HCT116 (cell line): ENCODE measurements around the gene GJB4. TPM values are rescaled to one million over a fixed set of nuclear protein-coding genes. Genes with fewer than 3 reads are reported as not detected.

Experiments used
- ATAC-seq: fragments of 200-7000 bp; cut with Tn5 transposase; 2 replicates; pipeline ENCODE4 v1.9.1; 2020; ENCODE audit warnings: mild to moderate bottlenecking, moderate library complexity
- BruUV-seq: library from RNA; stranded (reverse); fragments of 400-500 nt; replicated peaks from 2 replicates; lab custom pipeline; 2021; lab: Mats Ljungman, UMichigan
- CTCF ChIA-PET: fragments of 300-600 bp; sonication (Branson Sonifier 250); formaldehyde crosslinking; loops from one replicate; lab custom pipeline; 2021; ENCODE audit warnings: antibody characterized with exemption; lab: Charles Lee
- POLR2A ChIA-PET: fragments of 300-600, 350-600 bp; sonication (Branson Sonifier 250); formaldehyde crosslinking; loops from one replicate; lab custom pipeline; 2021; ENCODE audit warnings: antibody characterized with exemption; lab: Charles Lee
- RAD21 ChIA-PET, 2 experiments: fragments of 300-600 bp; sonication (Branson Sonifier 250); formaldehyde crosslinking; loops; one replicate each; lab custom pipeline; 2023; ENCODE audit warnings: low total read pairs in 2 of 2; ENCODE audit not compliant: uncharacterized antibody in 2 of 2, unreplicated experiment in 2 of 2, low non-redundant PET in 1 of 2; lab: Charles Lee
- DNase-seq: peaks from one replicate; pipeline ENCODE4 v3.0.0-alpha.2; 2010; ENCODE audit warnings: low read depth, low spot score
- H2AFZ ChIP-seq: fragments of 200-600 bp; shearing (Covaris generic), sonication (generic); 2 replicates; pipeline ENCODE4 v1.6.1; 2017; ENCODE audit warnings: low read depth, mixed run types, mixed read lengths, antibody characterized with exemption, low read length; ENCODE audit not compliant: poor library complexity, severe bottlenecking
- H3K27ac ChIP-seq: 2 replicates; pipeline ENCODE4 v1.5.1; 2012; ENCODE audit warnings: low read depth, low read length
- H3K27me3 ChIP-seq: fragments of 200-600 bp; sonication (generic); 2 replicates; pipeline ENCODE4 v1.6.1; 2016; ENCODE audit warnings: mixed run types, low read length, mixed read lengths; ENCODE audit not compliant: insufficient read depth
- H3K36me3 ChIP-seq, 2 experiments: fragments of 200-500 bp in 1 of 2; fragments of 200-600 bp in 1 of 2; sonication (Bioruptor generic) in 1 of 2; sonication (generic) in 1 of 2; 2 replicates each; pipeline versions ENCODE4 v1.5.1 to v1.6.1; 2014 to 2016; ENCODE audit warnings: low read length in 2 of 2, inconsistent platforms in 1 of 2, mixed read lengths in 1 of 2, mixed run types in 1 of 2; ENCODE audit not compliant: insufficient read depth in 2 of 2, control insufficient read depth in 1 of 2
- H3K4me1 ChIP-seq, 2 experiments: fragments of 200-600 bp in 1 of 2; sonication (generic) in 1 of 2; 2 replicates each; pipeline versions ENCODE4 v1.5.1 to v1.6.1; 2012 to 2017; ENCODE audit warnings: low read length in 2 of 2, inconsistent platforms in 1 of 2, mild to moderate bottlenecking in 1 of 2, mixed read lengths in 1 of 2, mixed run types in 1 of 2, moderate library complexity in 1 of 2; ENCODE audit not compliant: insufficient read depth in 2 of 2, control insufficient read depth in 1 of 2
- H3K4me2 ChIP-seq: fragments of 200-600 bp; sonication (generic); 2 replicates; pipeline ENCODE4 v1.6.1; 2017; ENCODE audit warnings: mixed run types, low read length, mixed read lengths
- H3K4me3 ChIP-seq, 2 experiments: fragments of 200-600 bp in 1 of 2; sonication (generic) in 1 of 2; replicated peaks in 1 of 2; 2 replicates each; pipeline ENCODE4 v1.5.1; 2011 to 2016; ENCODE audit warnings: low read length in 2 of 2, control low read depth in 1 of 2, low read depth in 1 of 2, mild to moderate bottlenecking in 1 of 2, mixed read lengths in 1 of 2, mixed run types in 1 of 2
- H3K79me2 ChIP-seq: fragments of 200-600 bp; sonication (generic); 2 replicates; pipeline ENCODE4 v1.6.1; 2017; ENCODE audit warnings: mild to moderate bottlenecking, mixed run types, low read length, moderate library complexity, mixed read lengths; ENCODE audit not compliant: insufficient read depth
- H3K9ac ChIP-seq: fragments of 200-600 bp; sonication (generic); 2 replicates; pipeline ENCODE4 v1.6.1; 2016; ENCODE audit warnings: low read length, mixed read lengths
- H3K9me2 ChIP-seq: fragments of 200-600 bp; sonication (generic), shearing (Covaris generic); 2 replicates; pipeline ENCODE4 v1.6.1; 2017; ENCODE audit warnings: mixed run types, mild to moderate bottlenecking, moderate library complexity; ENCODE audit not compliant: insufficient read depth
- H3K9me3 ChIP-seq, 2 experiments: fragments of 200-500 bp in 1 of 2; fragments of 200-600 bp in 1 of 2; sonication (Bioruptor generic) in 1 of 2; sonication (generic) in 1 of 2; 2 replicates each; pipeline ENCODE4 v1.6.1; 2014 to 2017; ENCODE audit warnings: low read length in 2 of 2, mixed read lengths in 2 of 2, inconsistent platforms in 1 of 2, low read depth in 1 of 2, mild to moderate bottlenecking in 1 of 2, mixed run types in 1 of 2, moderate library complexity in 1 of 2; ENCODE audit not compliant: control insufficient read depth in 1 of 2, insufficient read depth in 1 of 2
- H4K20me1 ChIP-seq: fragments of 200-600 bp; sonication (generic), shearing (Covaris generic); 2 replicates; pipeline ENCODE4 v1.6.1; 2017; ENCODE audit warnings: mixed run types, mild to moderate bottlenecking, moderate library complexity; ENCODE audit not compliant: insufficient read depth
- ATF3 ChIP-seq: IDR thresholded peaks from 2 replicates; pipeline ENCODE4 v1.6.1; 2012
- CEBPB ChIP-seq: IDR thresholded peaks from 2 replicates; pipeline ENCODE4 v1.6.1; 2012; ENCODE audit warnings: low read depth
- EZH2phosphoT487 ChIP-seq: fragments of 200-600 bp; IDR thresholded peaks from 2 replicates; pipeline ENCODE4 v1.6.1; 2018; ENCODE audit warnings: antibody characterized with exemption, borderline replicate concordance
- FOSL1 ChIP-seq: IDR thresholded peaks from 2 replicates; pipeline ENCODE4 v1.6.1; 2012; ENCODE audit warnings: low read depth
- JUND ChIP-seq: IDR thresholded peaks from 2 replicates; pipeline ENCODE4 v1.6.1; 2012
- MAX ChIP-seq: IDR thresholded peaks from 2 replicates; pipeline ENCODE4 v1.6.1; 2012
- POLR2AphosphoS5 ChIP-seq: IDR thresholded peaks from 2 replicates; pipeline ENCODE4 v1.6.1; 2011; ENCODE audit warnings: mild to moderate bottlenecking, low read depth, low read length, moderate library complexity
- RAD21 ChIP-seq: IDR thresholded peaks from 2 replicates; pipeline ENCODE4 v1.6.1; 2012; ENCODE audit warnings: low read depth, mild to moderate bottlenecking
- REST ChIP-seq: IDR thresholded peaks from 2 replicates; pipeline ENCODE4 v1.6.1; 2012; ENCODE audit warnings: low read depth
- SP1 ChIP-seq: IDR thresholded peaks from 2 replicates; pipeline ENCODE4 v1.6.1; 2012; ENCODE audit warnings: low read depth
- TCF7L2 ChIP-seq: IDR thresholded peaks from 2 replicates; pipeline ENCODE4 v1.7.0; 2011; ENCODE audit warnings: borderline replicate concordance, inconsistent platforms; ENCODE audit not compliant: insufficient read depth, insufficient read length; ENCODE audit errors: extremely low read depth
- YY1 ChIP-seq: IDR thresholded peaks from 2 replicates; pipeline ENCODE4 v1.6.1; 2011; ENCODE audit warnings: low read length, low read depth, moderate library complexity, mild to moderate bottlenecking; ENCODE audit not compliant: insufficient replicate concordance; ENCODE audit errors: extremely low read depth
- ZFX ChIP-seq: fragments of 450-650 bp; IDR thresholded peaks from 2 replicates; pipeline ENCODE4 v1.6.1; 2017
- ZNF274 ChIP-seq: fragments of 200-500 bp; sonication (Bioruptor generic); IDR thresholded peaks from 2 replicates; pipeline ENCODE4 v1.6.1; 2014; ENCODE audit warnings: mild to moderate bottlenecking, low read depth, low read length, inconsistent platforms
- intact Hi-C: fragments of 100-400 bp; cut with micrococcal nuclease; formaldehyde crosslinking; loops from 2 replicates; pipeline ENCODE4 v1.10.0; 2022
- total RNA-seq: library from RNA; stranded (reverse); gene quantifications from one replicate; pipeline ENCODE4 v1.2.1, GENCODE V29; 2021; ENCODE audit not compliant: unreplicated experiment
- TF ChIP-seq, protein P1 (sequence below), 3 experiments: fragments of 200-600 bp in 1 of 3; sonication (generic) in 1 of 3; IDR thresholded peaks in 2 of 3; conservative IDR thresholded peaks in 1 of 3; 2 replicates each; pipeline ENCODE4 v1.5.1; 2012 to 2017; ENCODE audit warnings: low read depth in 2 of 3, low read length in 2 of 3, antibody characterized with exemption in 1 of 3, borderline replicate concordance in 1 of 3, control low read depth in 1 of 3, mild to moderate bottlenecking in 1 of 3, mixed read lengths in 1 of 3, mixed run types in 1 of 3, moderate library complexity in 1 of 3; ENCODE audit not compliant: insufficient read depth in 1 of 3

Gene GJB4
- total RNA-seq, 1 experiment from 2014 or later, result 2.0 TPM

GRCh38 chr1:34749992-34750391 is 9.5 kb upstream of the GJB4 start:
- ChIA-PET POLR2A (no interaction called here), CTCF (no interaction called here), RAD21 (no interaction called here)
- no peak overlapping the region for H3K9ac ChIP-seq
- no peaks in the 10 kb centered on the region for H3K9me2 ChIP-seq
- peaks cover 8 to 21% of the 10 kb centered on the region in 2 experiments for H3K4me1 ChIP-seq
- no peak overlapping the region for H3K4me3 ChIP-seq
- no peaks in the 10 kb centered on the region for H3K36me3 ChIP-seq
- DNase-seq (no peak), ATAC-seq (no peak)
- H3K27ac ChIP-seq, result no peak overlapping the region
- no peaks in the 10 kb centered on the region for H3K27me3 ChIP-seq
- H4K20me1 ChIP-seq, result no peaks in the 10 kb centered on the region
- intact Hi-C loops, result loop anchor here (10.0 kb wide), 1 partner anchor 1015 kb away; no protein-coding TSS in a partner anchor
- no peak overlapping the region for H2AFZ ChIP-seq
- H3K4me2 ChIP-seq, result no peak overlapping the region
- H3K79me2 ChIP-seq, result no peaks in the 10 kb centered on the region
- no peaks in the 10 kb centered on the region for H3K9me3 ChIP-seq
- BruUV-seq, result no TSS peak
- TF ChIP-seq, protein P1, sequence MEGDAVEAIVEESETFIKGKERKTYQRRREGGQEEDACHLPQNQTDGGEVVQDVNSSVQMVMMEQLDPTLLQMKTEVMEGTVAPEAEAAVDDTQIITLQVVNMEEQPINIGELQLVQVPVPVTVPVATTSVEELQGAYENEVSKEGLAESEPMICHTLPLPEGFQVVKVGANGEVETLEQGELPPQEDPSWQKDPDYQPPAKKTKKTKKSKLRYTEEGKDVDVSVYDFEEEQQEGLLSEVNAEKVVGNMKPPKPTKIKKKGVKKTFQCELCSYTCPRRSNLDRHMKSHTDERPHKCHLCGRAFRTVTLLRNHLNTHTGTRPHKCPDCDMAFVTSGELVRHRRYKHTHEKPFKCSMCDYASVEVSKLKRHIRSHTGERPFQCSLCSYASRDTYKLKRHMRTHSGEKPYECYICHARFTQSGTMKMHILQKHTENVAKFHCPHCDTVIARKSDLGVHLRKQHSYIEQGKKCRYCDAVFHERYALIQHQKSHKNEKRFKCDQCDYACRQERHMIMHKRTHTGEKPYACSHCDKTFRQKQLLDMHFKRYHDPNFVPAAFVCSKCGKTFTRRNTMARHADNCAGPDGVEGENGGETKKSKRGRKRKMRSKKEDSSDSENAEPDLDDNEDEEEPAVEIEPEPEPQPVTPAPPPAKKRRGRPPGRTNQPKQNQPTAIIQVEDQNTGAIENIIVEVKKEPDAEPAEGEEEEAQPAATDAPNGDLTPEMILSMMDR (IDR thresholded peaks at IDR 0.05 in 2 of 3, conservative IDR thresholded peaks at IDR 0.05 in 1 of 3; ENCODE audit: borderline replicate concordance in 1 of 3, insufficient read depth in 1 of 3, low read depth in 2 of 3, low read length in 2 of 3), result no peak
- TF ChIP-seq MAX (no peak), TCF7L2 (no peak)

DNA sequence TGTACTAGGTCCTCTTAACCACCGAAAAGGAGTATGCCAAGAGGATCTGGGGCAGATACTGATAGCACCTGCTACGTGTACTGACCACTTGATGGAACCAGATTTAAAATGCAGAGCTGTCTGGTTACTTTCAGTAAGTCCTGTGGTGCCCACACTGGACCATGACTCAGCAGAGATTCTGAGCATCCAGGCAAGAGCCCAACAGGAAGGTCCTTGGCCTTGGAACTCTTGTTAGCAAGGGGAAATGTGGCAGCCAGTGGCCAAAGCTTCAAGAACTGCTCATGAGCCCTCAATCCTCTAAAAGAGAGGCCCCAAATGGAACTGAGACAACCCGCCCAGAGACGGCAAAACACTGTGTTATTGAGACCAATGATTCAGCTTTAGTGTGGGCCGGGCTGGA is 8.9 kb upstream of the GJB4 start:
- H3K4me1 ChIP-seq, result peaks cover 9 to 27% of the 10 kb centered on the region in 2 experiments
- intact Hi-C loops, result no loop called here
- ATAC-seq, result no peak
- TF ChIP-seq REST (no peak), ZFX (no peak), SP1 (no peak), JUND (no peak), EZH2phosphoT487 (no peak), RAD21 (no peak), ZNF274 (no peak), ATF3 (no peak), YY1 (no peak), CEBPB (no peak), FOSL1 (no peak), MAX (no peak), POLR2AphosphoS5 (no peak)

More for the DNA sequence above, 8.9 kb upstream of the GJB4 start:
- Histone ChIP-seq H3K27ac (no peak overlapping the region), H2AFZ (no peak overlapping the region), H3K79me2 (no peaks in the 10 kb centered on the region), H3K4me2 (no peak overlapping the region), H4K20me1 (no peaks in the 10 kb centered on the region), H3K36me3 (no peaks in the 10 kb centered on the region), H3K4me3 (no peak overlapping the region), H3K9ac (no peak overlapping the region), H3K27me3 (no peaks in the 10 kb centered on the region), H3K9me2 (no peaks in the 10 kb centered on the region), H3K9me3 (no peaks in the 10 kb centered on the region)
- RAD21 ChIA-PET, result no interaction called here
- BruUV-seq, result no TSS peak
- DNase-seq, result no peak
- POLR2A ChIA-PET, result no interaction called here
- CTCF ChIA-PET, result interaction anchor here (1.3 kb wide), 1 partner anchor 8 kb away, joined by 7 read pairs; no protein-coding TSS in a partner anchor
